ENCODE measurements around the gene HMCN1.
"Not testable (repeated sequence)": the region's sequence is repeated elsewhere in the genome, so short reads cannot be mapped to it uniquely, and the experiment has no call there.

HMCN1 gene

GRCh38 chr1:186183970-186184628, 449.9 kb downstream of the HMCN1 start:
- in situ Hi-C loops (cut with MboI; ENCODE audit: low sequenced_read_pairs), result no loop called here

DNA sequence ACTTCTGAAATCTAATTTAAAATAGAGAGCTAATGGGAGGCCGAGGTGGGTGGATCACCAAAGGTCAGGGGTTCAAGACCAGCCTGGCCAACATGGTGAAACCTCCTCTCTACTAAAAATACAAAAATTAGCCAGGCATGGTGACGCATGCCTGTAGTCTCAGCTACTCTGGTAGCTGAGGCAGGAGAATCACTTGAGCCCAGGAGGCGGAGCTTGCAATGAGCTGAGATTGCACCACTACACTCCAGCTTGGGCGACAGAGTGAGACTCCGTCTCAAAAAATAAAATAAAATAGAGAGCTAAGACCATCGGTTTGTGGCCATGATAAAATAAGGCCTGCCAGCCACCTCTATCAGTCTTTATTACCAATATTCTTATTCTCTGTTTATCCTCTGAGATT, 452.1 kb downstream of the HMCN1 start:
- in situ Hi-C loops (cut with MboI; ENCODE audit: low sequenced_read_pairs), result not testable (repeated sequence)

GRCh38 chr1:186187601-186188000, 453.4 kb downstream of the HMCN1 start:
- in situ Hi-C loops (cut with MboI; ENCODE audit: low sequenced_read_pairs), result no loop called here

DNA sequence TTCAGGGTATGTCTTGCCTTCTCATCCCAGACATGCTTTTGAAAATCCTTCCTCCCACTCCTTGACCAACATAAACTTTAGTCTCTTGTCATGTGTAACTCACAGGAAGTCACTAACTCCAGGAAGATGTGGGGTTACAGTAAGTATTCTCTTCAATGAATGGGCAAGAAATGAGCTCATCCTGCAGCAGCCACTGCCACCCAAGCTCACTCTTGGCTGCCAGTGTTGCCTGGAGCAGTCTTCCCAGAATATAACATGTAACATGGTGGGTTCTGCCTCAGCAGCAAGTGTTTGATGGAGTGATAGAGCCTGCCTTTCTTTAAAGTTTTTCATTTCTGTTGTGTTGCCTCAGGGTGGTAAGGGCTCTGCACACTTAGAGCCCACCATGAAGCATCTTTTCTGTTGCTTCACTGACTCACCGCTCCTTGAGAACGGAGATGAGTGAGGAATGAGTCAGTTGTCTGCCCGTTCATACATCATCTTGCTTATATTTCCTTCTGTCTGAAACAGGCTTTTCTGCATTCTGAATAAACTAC, 453.9 kb downstream of the HMCN1 start:
- in situ Hi-C loops (cut with MboI; ENCODE audit: low sequenced_read_pairs), result no loop called here

GRCh38 chr1:186188736-186189135, 454.5 kb downstream of the HMCN1 start:
- in situ Hi-C loops (cut with MboI; ENCODE audit: low sequenced_read_pairs), result no loop called here

GRCh38 chr1:186189156-186189555, 455.0 kb downstream of the HMCN1 start:
- in situ Hi-C loops (cut with MboI; ENCODE audit: low sequenced_read_pairs), result no loop called here

DNA sequence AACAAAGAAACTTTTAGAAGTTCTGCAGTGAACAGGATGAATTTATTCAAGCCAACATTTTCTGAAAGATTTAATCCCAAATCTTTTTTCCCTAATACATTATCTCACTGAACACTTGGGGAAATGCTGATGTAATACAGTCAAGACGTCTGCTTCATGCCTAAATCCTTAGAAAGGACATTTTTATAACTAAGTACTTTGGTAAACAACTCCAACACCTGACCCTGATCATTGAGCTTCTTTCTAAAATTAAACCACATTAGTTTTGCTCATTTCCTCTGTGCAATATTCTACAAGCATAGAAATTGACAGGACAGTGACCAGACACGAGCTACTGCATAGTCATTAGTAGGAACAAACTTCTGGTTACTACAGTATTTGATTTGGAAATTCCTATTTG, 457.3 kb downstream of the HMCN1 start:
- in situ Hi-C loops (cut with MboI; ENCODE audit: low sequenced_read_pairs), result no loop called here

DNA sequence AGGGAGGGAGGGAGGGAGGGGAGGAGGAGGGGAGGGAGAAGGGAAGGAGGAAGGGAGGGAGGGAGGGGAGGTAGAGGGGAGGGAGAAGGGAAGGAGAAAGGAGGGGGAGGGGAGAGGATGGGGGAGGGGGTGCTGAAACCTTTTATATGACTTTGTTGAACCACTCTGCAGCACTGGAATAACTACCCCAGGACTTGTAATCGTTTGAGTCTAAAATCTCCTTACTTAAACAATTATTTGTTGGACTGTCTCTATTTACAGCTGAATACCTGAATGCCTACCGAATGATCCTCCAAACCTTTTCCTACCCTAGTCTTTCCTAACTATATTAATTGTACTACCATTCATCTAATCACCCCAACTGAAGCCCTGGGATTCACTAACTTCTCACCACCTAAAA, 459.0 kb downstream of the HMCN1 start:
- in situ Hi-C loops (cut with MboI; ENCODE audit: low sequenced_read_pairs), result no loop called here

DNA sequence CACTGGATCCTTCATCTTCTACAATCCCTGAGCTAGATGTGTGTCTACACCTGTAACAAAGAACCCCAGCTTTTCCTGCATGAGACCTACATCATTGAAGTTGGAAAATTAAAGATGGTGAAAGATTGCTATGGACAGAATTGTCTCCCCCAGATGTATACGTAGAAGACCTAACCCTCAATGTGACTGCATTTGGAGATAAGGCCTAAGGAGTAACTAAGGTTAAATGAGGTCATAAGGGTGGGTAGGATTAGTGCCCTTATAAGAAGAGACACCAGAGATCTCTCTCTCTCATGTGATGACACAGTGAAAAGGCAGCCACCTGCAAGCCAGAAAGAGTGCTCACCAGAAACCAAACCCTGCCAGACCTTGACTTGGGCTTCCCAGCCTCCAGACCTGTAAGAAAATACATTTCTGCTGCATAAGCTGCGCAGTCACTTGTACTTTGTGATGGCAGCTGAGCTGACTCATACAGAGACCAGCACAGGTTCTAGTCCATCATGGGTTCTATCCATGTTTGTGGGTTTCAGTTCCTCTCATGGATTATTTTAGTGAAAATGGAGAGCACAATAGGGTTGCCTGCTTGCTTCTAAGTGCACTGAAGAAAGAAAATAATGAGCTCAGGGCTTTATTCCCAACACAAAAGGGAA, 460.0 kb downstream of the HMCN1 start:
- in situ Hi-C loops (cut with MboI; ENCODE audit: low sequenced_read_pairs), result no loop called here

- in situ Hi-C loops (cut with MboI; ENCODE audit: low sequenced_read_pairs), result no loop called here
Observed at GRCh38 chr1:186195377-186195931, 461.3 kb downstream of the HMCN1 start.

DNA sequence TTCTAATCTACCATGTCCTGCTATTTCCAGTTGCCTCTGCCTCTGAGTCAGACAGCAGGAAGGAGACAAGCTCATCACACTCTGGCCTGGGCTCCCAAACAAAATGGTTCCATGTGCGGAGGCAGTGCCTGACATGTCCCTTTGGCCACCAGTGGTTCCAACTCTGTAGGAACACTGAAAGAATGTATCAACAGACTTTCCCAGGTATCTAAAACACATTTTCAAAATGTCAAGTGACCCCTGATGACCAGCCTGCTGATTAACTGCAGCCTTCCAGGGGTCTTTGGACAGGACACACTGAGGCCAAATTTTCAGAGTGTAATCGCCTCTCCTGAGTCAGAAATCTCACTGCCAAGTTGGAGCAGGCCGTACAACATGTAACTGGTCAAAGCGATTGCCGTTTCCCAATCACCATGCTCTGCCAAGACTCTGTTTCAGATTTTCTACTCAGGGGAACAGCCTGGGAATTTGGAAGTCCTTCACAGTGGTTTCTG, 468.1 kb downstream of the HMCN1 start:
- in situ Hi-C loops (cut with MboI; ENCODE audit: low sequenced_read_pairs), result no loop called here

DNA sequence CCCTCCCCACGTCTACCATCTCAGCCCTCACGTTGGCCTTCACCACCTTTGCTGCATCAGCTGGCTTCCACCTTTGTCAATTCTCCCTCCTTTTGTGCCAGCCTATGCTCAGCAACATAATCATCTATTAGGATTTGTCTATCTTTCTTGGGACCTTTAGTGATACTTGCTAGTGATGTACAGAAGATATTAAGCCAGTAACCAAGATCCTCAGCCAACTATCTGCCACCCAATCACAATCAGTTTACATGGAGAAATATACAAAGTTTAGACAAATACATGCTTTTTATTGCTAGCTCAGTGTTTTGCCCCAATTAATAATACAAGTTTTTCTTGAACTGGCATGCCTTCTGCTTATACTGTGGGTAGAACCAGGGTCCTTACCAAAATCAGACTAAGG, 468.6 kb downstream of the HMCN1 start:
- in situ Hi-C loops (cut with MboI; ENCODE audit: low sequenced_read_pairs), result no loop called here

DNA sequence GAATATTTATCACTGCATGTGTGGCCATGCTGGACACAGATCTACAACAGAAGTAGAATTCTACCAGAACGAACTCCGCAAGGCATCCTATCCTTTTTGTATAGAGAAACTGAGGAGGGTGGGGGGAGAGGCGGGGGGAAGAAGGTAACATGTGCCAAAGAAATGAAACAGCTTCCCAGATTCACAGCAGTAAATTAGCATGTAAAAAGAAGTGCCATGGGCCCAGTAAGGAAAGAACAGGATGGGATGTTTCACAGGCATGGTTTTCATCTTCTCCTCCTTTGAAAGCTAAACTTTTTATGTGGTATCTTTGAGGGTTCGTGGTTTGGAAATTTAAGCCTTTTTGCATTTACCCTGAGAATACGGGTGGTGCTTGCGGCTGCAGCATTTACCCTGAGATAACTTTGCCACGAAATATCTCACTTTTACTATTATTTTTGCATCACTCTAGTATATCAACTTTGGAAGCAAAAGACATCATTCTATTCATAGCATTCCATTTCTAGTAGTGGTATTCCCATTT, 471.9 kb downstream of the HMCN1 start:
- in situ Hi-C loops (cut with MboI; ENCODE audit: low sequenced_read_pairs), result no loop called here

GRCh38 chr1:186207391-186208085, 473.3 kb downstream of the HMCN1 start:
- in situ Hi-C loops (cut with MboI; ENCODE audit: low sequenced_read_pairs), result no loop called here

DNA sequence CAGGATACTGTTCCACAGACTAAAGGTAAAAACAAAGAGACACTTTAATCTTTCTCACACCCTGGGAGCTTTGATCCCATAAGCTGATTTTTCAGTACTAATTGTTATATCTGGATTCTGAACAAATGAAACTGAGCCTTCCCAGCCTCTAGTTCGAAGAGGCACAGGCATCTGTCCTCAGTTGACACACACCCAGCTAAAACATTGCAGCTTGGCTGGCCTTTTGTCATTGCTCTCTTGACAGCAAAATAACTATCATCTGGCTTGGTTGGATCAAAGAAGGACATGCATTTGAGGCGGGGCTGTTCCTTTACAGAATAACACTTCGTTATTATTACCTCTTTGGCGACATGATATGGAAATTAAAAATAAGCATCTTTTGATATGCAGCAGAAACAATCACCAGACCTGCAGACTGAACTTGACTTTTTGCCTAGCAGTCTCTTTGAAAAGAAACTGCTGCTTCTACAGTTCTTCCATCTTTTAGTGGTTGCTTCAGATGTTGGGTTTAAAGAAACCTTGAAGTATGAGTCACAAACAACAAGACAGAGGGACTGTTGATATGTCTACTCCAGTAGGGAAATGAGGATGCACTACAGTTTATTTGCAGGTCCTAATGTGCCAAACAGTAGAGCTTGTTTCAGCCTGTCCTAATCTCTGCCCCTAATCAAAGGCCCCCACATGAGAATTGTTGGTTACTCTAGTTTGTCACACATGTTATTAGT, 474.4 kb downstream of the HMCN1 start:
- in situ Hi-C loops (cut with MboI; ENCODE audit: low sequenced_read_pairs), result no loop called here

DNA sequence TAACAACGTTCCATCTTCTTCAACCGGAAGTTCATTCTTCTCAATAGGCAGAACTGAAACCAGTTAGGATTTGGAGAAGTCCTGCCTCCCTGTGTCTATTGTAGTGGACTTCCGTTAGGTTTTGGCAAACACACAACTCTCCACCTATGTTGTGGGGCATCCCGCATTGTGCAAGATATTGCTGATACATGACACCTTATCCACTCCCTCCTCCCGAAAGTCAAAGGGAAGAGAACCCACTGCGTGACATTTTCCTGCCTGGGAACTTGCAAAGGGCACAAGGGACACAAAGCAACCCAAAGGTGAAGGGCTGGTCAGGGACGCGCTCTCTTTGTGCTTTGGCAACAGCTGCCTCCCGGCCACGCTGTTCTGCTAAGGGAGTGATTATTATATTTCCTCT, 476.1 kb downstream of the HMCN1 start:
- in situ Hi-C loops (cut with MboI; ENCODE audit: low sequenced_read_pairs), result no loop called here

DNA sequence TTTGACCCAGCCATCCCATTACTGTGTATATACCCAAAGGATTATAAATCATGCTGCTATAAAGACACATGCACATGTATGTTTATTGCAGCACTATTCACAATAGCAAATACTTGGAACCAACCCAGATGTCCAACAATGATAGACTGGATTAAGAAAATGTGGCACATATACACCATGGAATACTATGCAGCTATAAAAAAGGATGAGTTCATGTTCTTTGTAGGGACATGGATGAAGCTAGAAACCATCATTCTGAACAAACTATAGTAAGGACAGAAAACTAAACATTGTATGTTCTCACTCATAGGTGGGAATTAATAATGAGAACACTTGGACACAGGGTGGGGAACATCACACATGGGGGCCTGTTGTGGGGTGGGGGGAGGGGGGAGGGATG, 477.4 kb downstream of the HMCN1 start:
- in situ Hi-C loops (cut with MboI; ENCODE audit: low sequenced_read_pairs), result not testable (repeated sequence)

GRCh38 chr1:186212568-186213224, 478.5 kb downstream of the HMCN1 start:
- in situ Hi-C loops (cut with MboI; ENCODE audit: low sequenced_read_pairs), result no loop called here

DNA sequence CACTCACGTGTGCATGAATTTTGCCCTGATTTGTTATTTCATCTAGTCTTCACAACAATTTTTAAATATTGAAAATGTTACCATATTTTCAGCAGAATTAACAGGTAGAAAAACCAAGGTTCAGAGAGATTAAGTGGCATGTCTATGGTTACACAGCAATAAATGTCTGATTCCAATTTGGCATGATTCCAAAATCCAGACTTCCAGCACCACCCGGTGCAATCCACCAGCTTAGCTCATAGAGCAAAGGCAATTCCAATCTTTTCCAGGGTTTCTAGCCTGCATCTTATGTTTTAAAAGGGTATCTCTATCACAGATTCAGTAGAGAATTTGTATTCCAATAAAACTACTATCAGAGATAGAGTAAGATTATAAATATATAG, 479.0 kb downstream of the HMCN1 start:
- in situ Hi-C loops (cut with MboI; ENCODE audit: low sequenced_read_pairs), result no loop called here

GRCh38 chr1:186214791-186215190, 480.6 kb downstream of the HMCN1 start:
- in situ Hi-C loops (cut with MboI; ENCODE audit: low sequenced_read_pairs), result no loop called here
